Activated T-cell treated with anti-CD3 and anti-CD28 coated beads, Interleukin-2, amount 50 U/mL, for 1 hour (primary cell): ENCODE data around the gene ATP1A4.

ENCODE experiments used
- DNase-seq: peaks from one replicate; pipeline ENCODE4 v3.0.0-alpha.2; 2020

The ATP1A4 gene

GRCh38 chr1:160178731-160179130 lies 27.3 kb downstream of the ATP1A4 start:
- no peak for DNase-seq

- DNase-seq: no peak
These were observed 27.9 kb downstream of the ATP1A4 start for GRCh38 chr1:160179336-160179735.

GRCh38 chr1:160186246-160186645 lies 34.8 kb downstream of the ATP1A4 start:
- no peak for DNase-seq

- no peak for DNase-seq
These were observed 35.3 kb downstream of the ATP1A4 start for GRCh38 chr1:160186729-160187128.

- no peak for DNase-seq
These were observed 36.0 kb downstream of the ATP1A4 start for GRCh38 chr1:160187407-160187806.

- DNase-seq: no peak
These were observed 36.9 kb downstream of the ATP1A4 start for GRCh38 chr1:160188341-160188740.

GRCh38 chr1:160189649-160190625 lies 38.5 kb downstream of the ATP1A4 start, which contains the start of gene CASQ1:
TSS of gene CASQ1 (plus strand) at chr1:160190575. CDS start at chr1:160190752, 177 bp downstream.
- DNase-seq: no peak

GRCh38 chr1:160191756-160192155 lies 40.4 kb downstream of the ATP1A4 start:
- no peak for DNase-seq

GRCh38 chr1:160192234-160192633 lies 40.8 kb downstream of the ATP1A4 start:
- no peak for DNase-seq

GRCh38 chr1:160193091-160193819 lies 41.9 kb downstream of the ATP1A4 start:
- DNase-seq: peak; percentile 79

GRCh38 chr1:160193832-160194736 lies 42.7 kb downstream of the ATP1A4 start:
- no peak for DNase-seq

GRCh38 chr1:160194737-160195059 lies 43.3 kb downstream of the ATP1A4 start:
- no peak for DNase-seq

GRCh38 chr1:160196143-160196542 lies 44.7 kb downstream of the ATP1A4 start:
- no peak for DNase-seq

- DNase-seq: no peak
These were observed 45.8 kb downstream of the ATP1A4 start for GRCh38 chr1:160197231-160197630.

- no peak for DNase-seq
These were observed 49.4 kb downstream of the ATP1A4 start for GRCh38 chr1:160200786-160201185.

GRCh38 chr1:160204526-160205241 lies 53.3 kb downstream of the ATP1A4 start:
- no peak for DNase-seq

GRCh38 chr1:160205242-160206035 lies 54.0 kb downstream of the ATP1A4 start, which contains the start of gene PEA15:
TSS of gene PEA15 (plus strand) at chr1:160205384. CDS start at chr1:160211545, 6,161 bp downstream.
- peak; percentile 75 for DNase-seq

GRCh38 chr1:160206036-160206389 lies 54.6 kb downstream of the ATP1A4 start:
- DNase-seq: peak; percentile 55

- DNase-seq: no peak
These were observed 55.2 kb downstream of the ATP1A4 start for GRCh38 chr1:160206421-160207117.

GRCh38 chr1:160207118-160207650 lies 55.8 kb downstream of the ATP1A4 start:
- DNase-seq: no peak
